Activated CD4-positive, alpha-beta T cell treated with anti-CD3 and anti-CD28 coated beads for 24 hours (primary cell): Measurements from ENCODE around the gene STK17A.
"Not testable (repeated sequence)": the region's sequence is repeated elsewhere in the genome, so short reads cannot be mapped to it uniquely, and the experiment has no call there.

Experiments
- DNase-seq, 2 donors: peaks; one replicate each; pipeline ENCODE4 v3.0.0-alpha.2; 2020; ENCODE audit warnings: low read depth in 2 of 2

The STK17A gene

DNA sequence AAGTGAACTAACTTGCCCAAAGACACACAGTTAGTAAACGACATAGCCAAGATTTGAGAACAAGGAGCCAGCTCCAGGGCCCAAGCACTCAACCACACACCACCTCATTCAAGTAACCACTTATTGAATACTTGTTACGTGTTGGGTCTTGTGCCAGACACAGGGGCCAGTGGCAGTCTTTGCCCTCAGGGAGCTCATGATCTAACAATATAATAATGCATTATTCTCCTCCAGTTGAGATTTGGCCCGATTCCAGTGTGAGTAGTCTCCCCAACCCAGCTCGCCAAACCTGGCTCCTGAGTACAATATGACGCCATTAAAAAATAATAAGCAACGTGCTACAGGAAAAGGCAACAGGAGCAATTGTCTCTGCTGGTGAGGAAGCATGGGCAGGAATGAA is 14.4 kb upstream of the STK17A start:
- DNase-seq: no peak

DNA sequence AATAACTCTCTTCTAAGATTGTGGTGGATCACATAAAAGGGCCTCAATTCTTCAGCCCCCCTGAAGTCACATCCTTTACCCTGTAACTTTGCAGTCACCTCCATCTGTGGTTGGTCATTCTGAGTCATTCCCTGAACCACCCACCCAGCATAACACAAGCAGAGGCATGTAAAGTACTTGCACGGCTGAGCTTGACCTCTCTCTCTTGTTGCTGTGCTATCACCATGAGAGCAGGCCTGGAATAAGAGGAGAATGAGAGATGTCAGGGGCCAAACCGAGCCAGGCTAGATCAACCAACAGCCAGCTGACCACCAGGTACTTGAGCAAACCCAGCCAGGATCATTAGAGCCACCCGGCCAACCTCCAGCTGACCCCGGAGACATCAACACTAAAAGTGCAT is 13.5 kb upstream of the STK17A start:
- DNase-seq: no peak

- no peak for DNase-seq
Measured at GRCh38 chr7:43570688-43571365, 12.1 kb upstream of the STK17A start.

DNA sequence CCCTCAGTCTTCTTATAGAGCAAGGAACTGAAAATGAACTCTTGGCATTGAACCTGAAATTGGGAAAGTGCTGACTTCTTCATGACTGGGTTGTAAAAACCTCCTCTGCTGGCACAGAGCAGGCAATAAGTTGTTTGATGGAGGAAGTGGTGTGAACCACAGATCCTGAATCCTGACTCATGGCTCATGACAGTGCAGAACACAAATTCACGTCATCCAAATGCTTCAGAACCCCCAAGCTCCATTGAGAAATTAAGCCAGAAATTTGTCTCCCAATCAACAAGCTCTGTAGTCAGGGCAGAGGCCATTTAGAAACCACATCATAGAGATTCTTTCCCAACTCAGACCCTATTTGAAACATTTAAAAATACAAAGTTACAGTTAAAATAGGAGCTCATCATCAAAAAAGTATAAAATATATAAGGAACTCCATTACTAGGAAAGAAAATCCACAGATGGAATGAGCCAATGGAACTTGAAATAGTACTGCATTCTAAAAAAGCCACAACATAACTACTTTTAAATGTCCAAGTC is 10.3 kb upstream of the STK17A start:
- DNase-seq: no peak

DNA sequence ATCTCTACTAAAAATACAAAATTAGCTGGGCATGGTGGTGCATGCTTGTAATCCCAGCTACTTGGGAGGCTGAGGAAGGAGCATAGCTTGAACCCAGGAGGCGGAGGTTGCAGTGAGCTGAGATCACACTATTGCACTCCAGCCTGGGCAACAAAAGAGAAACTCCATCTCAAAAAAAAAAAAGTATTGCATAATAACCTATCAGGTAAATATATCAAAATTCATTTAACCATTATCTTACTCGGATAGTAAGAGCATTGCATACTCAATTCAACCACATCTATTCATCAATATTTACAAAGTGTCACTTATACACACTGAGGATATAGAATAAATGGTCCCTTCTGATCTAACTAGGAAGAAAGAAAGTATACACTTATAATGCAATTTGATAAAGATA is 9.1 kb upstream of the STK17A start:
- DNase-seq: not testable (repeated sequence)

DNA sequence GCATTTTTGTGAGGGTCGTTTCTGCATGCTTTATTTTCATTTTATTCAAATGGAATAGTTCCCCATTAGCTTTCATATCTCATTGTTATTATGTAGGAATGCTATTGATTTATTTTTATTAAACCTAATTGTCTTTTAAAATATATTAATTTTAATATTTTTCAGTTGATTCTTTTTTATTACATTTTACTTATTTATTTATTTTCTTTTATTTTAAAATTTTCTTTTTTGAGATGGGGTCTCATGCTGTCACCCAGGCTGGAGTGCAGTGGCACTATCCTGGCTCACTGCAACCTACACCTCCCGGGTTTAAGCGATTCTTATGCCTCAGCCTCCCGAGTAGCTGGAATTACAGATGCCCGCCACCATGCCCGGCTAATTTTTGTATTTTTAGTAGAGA is 7.4 kb upstream of the STK17A start:
- DNase-seq: no peak

GRCh38 chr7:43576241-43576640 is 6.7 kb upstream of the STK17A start:
- no peak for DNase-seq

GRCh38 chr7:43577485-43577951 is 5.4 kb upstream of the STK17A start:
- no peak for DNase-seq

- DNase-seq: peak in 1 of 2 donors; percentile 48
Measured at GRCh38 chr7:43583424-43584194, 701 bp downstream of the STK17A start.

DNA sequence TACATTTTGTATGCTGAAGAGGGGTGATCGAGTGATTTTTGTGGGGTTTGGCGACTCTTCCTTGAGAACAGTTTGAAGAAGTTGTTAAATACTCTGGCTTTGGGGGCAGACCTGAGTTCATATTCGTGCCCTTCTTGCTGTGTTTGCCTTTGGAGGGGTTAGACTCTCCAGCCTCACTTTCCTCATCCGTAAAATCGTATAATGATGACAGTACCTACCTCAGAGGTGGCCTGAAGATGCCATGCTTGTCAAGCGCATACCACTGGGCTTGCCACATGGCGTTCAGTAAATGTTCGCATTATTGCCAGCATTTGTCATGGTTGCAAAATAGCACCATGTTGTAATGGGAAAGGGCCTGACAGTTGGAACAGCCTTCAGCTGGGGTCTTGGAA is 1.3 kb downstream of the STK17A start:
- no peak for DNase-seq

DNA sequence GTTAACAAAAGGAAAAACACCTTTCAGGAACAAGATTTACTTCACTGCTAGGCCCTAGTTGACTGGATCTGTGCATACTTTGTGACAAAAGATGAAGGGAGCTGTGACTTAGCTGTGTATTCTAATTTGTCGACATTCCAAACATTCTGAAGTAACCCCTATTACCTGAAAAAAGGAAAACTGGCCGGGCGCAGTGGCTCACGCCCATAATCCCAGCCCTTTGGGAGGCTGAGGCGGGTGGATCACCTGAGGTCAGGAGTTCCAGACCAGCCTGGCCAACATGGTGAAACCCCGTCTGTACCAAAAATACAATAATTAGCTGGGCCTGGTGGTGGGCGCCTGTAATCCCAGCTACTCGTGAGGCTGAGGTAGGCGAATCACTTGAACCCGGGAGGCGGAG is 1.8 kb downstream of the STK17A start:
- not testable (repeated sequence) for DNase-seq

GRCh38 chr7:43585562-43585961 is 2.7 kb downstream of the STK17A start:
- no peak for DNase-seq

DNA sequence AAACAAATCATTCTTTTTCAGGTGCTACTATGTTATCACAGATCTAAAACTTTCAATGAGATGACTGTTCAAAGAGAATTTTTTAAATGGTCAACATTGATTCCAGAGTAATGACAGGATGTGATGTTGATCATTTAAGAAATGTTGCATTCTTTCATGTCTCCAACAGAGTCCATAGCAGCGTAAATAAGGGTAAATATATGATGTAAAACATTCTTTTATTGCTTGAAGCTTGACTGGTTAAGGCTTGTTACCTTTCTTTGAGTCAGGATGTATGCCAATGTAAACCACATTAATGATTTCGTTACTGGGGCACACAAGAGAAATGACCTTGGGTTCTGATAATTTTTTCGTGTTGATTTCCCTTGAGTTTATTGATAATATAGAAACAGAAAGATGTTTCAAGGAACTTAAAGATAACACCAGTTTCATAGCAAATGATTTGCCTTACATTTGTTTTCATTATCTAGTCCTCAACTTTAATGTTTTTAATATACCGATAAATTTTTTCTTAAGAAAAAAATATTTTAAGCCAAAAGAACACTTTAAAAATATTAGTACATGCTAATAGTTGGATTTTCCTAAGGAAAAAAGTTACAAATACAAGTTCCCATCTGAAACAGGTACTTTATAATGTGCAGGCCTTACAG is 3.5 kb downstream of the STK17A start:
- DNase-seq: no peak

DNA sequence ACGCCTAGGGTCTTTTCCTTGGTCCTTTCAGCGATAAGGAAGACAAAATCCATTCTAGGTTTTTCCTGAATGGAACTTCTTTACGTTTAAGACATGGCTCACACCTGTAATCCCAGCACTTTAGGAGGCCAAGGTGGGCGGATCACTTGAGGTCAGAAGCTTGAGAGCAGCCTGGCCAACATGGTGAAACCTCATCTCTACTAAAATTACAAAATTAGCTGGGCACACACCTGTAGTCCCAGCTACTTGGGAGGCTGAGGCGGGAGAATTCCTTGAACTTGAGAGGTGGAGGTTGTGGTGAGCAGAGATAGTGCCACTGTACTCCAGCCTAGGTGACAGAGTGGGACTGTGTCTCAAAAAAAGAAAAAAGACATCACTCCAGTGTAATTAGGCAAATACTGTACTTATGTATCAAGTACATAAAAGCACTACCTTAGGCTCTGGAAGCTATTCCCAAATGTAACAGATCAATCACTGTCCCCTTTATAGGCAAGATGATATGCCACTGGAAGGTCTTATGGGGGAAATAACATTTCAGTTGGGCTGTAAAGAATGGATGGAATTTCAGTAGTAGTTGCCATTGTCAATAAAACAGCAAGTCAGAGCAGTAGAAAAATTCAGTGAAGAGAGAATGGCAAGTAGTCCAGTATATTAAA is 5.7 kb downstream of the STK17A start:
- DNase-seq: no peak

DNA sequence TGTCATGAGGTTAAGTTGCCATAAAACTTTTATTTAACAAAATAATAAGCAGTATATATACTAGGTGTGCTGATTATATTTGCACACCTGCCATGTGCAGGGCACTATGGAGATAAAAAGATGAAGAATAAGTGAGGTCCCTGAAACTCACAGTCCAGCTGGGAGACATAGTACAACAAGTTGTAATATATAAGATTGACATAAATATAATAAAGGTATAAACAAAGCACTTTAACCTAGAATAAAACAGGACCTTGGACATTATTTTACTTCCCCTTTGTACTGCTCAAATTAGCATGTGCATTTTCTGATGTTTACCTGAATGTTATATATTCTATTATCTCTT is 6.2 kb downstream of the STK17A start:
- DNase-seq: no peak

DNA sequence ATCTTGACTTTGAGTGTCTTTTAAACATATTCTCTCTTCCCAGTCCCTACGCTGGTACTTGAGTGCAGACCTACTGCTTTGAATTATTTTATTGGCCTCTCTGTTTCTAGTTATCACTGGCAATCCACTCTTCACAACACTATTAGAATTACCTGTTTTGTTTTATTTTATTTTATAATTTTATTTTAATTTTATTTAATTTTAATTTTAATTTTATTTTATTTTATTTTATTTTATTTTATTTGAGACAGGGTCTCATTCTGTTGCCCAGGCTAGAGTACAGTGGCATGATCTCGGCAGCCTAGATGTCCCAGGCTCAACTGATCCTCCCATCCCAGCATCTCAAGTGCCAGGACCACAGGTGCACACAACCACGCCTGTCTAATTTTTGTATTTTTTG is 6.8 kb downstream of the STK17A start:
- DNase-seq: no peak

GRCh38 chr7:43590862-43591557 is 8.1 kb downstream of the STK17A start:
- DNase-seq: no peak

DNA sequence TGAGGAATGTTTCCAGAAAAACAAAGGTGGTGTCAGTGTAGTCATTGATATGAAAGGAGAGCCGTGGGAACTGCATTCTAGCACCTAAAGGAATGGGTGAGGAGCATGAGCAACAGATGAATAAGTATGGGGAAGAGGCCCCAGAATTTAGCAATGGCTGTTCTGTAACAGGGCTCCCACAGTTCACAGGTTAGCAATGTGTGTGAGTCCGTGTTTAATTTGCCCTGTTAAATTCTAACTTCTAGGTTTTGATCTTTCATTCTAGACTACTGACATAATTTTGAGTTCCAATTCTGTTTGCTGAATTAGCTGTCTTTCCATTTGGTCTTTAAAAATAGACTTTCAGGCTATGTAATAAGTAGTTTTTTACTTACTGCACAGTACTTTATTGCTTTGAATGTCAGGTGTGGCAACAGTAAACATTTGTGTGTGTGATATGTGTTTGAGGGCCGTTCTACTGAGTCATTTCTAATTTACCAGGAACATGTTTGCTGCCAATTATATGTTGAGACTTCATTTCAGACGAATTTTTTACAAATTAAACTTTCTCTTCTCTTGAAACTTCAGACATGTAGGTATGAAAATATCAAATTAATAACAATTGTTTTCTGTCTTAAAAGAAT is 8.8 kb downstream of the STK17A start:
- no peak for DNase-seq

GRCh38 chr7:43592326-43592725 is 9.4 kb downstream of the STK17A start:
- DNase-seq: no peak

DNA sequence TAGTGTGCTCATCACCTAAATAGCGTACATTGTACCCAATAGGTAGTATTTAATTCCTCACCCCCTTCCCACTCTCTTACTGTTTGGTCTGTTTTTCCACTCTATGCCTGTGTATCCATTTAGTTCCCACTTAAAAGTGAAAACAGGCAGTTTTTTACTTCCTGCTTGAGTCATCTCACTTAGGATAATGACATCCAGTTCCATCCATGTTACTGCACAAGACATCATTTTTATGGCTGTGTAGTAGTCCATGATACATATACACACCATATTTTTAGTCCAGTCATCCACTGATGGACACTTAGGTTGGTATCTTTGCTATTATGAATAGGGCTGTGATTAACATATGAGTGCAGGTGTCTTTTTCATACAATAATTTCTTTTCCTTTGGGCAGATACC is 10.1 kb downstream of the STK17A start:
- no peak for DNase-seq

DNA sequence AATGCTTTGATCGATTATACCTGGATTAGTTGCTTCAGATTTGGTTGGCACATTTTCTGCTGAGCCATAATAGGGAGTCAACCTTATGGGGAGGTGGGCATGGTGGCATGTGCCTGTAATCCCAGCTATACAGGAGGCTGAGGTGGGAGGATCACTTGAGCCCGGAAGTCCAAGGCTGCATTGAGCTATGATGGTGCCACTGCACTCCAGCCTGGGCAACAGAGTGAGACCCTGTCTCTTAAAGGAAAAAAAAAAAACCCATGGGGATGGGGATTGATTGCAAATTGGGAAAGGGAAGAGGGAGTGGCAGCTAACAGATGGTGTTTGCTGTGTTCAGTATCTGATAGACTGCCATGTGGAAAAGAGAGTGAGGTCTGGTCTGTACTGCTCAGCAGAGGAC is 11.1 kb downstream of the STK17A start:
- DNase-seq: no peak
